Skin epidermis (tissue), 12 donors: ENCODE data around the gene TSPAN16.
"Not testable (repeated sequence)": the region's sequence is repeated elsewhere in the genome, so short reads cannot be mapped to it uniquely, and the experiment has no call there.

Source experiments
- H3K27ac ChIP-seq, 21 experiments: fragments of 200-600 bp; sonication (generic) in 11 of 21; one replicate each; pipeline ENCODE4 v1.5.0; 2020; ENCODE audit warnings: mild to moderate bottlenecking in 3 of 21, inconsistent platforms in 2 of 21, moderate library complexity in 2 of 21
- H3K4me3 ChIP-seq, 7 experiments: fragments of 200-600 bp; sonication (generic) in 2 of 7; one replicate each; pipeline ENCODE4 v1.5.0; 2020; ENCODE audit warnings: inconsistent platforms in 2 of 7, mild to moderate bottlenecking in 2 of 7, moderate library complexity in 1 of 7

TSPAN16 gene

GRCh38 chr19:11296264-11296663, 304 bp downstream of the TSPAN16 start:
- H3K27ac ChIP-seq, result peak overlapping the region in 6 of 21 experiments; percentile 2 to 21 (median 12)
- H3K4me3 ChIP-seq, result no peak overlapping the region

GRCh38 chr19:11299946-11300810, 4.2 kb downstream of the TSPAN16 start:
- Histone ChIP-seq H3K27ac (no peak overlapping the region), H3K4me3 (no peak overlapping the region)

- Histone ChIP-seq H3K27ac (no peak overlapping the region), H3K4me3 (no peak overlapping the region)
These were observed 4.8 kb downstream of the TSPAN16 start for GRCh38 chr19:11300811-11301120.

- Histone ChIP-seq H3K4me3 (no peak overlapping the region), H3K27ac (no peak overlapping the region)
These were observed 9.0 kb downstream of the TSPAN16 start for GRCh38 chr19:11304936-11305335.

GRCh38 chr19:11306337-11306736, 10.4 kb downstream of the TSPAN16 start:
- no peak overlapping the region for H3K4me3 ChIP-seq
- no peak overlapping the region for H3K27ac ChIP-seq

GRCh38 chr19:11320278-11320995, 24.5 kb downstream of the TSPAN16 start:
- H3K27ac ChIP-seq, result peak overlapping the region in 1 of 21 experiments; percentile 6

GRCh38 chr19:11321191-11322126, 25.5 kb downstream of the TSPAN16 start:
- peak overlapping the region in 3 of 21 experiments; percentile 6 to 75 (median 72) for H3K27ac ChIP-seq
- H3K4me3 ChIP-seq, result no peak overlapping the region

More at GRCh38 chr19:11320278-11320995, 24.5 kb downstream of the TSPAN16 start:
- H3K4me3 ChIP-seq, result not testable (repeated sequence)

- Histone ChIP-seq H3K4me3 (no peak overlapping the region), H3K27ac (peak overlapping the region in 3 of 21 experiments; percentile 37 to 86 (median 75))
These were observed 26.5 kb downstream of the TSPAN16 start for GRCh38 chr19:11322269-11323024.

- Histone ChIP-seq H3K27ac (peak overlapping the region in 19 of 21 experiments; percentile 3 to 86 (median 62)), H3K4me3 (no peak overlapping the region)
These were observed 27.7 kb downstream of the TSPAN16 start for GRCh38 chr19:11323601-11324078.

GRCh38 chr19:11324079-11324661, 28.2 kb downstream of the TSPAN16 start:
- Histone ChIP-seq H3K27ac (peak overlapping the region in 20 of 21 experiments; percentile 3 to 86 (median 61)), H3K4me3 (no peak overlapping the region)

- H3K27ac ChIP-seq, result peak overlapping the region in 20 of 21 experiments; percentile 3 to 86 (median 59)
- no peak overlapping the region for H3K4me3 ChIP-seq
These were observed 28.9 kb downstream of the TSPAN16 start for GRCh38 chr19:11324748-11325389.

- H3K27ac ChIP-seq, result peak overlapping the region in 5 of 21 experiments; percentile 65 to 86 (median 75)
- no peak overlapping the region for H3K4me3 ChIP-seq
These were observed 29.6 kb downstream of the TSPAN16 start for GRCh38 chr19:11325544-11325943.

GRCh38 chr19:11330127-11330526, 34.2 kb downstream of the TSPAN16 start:
- Histone ChIP-seq H3K4me3 (no peak overlapping the region), H3K27ac (no peak overlapping the region)

GRCh38 chr19:11331502-11331901, 35.5 kb downstream of the TSPAN16 start:
- no peak overlapping the region for H3K27ac ChIP-seq
- no peak overlapping the region for H3K4me3 ChIP-seq

GRCh38 chr19:11332822-11333221, 36.9 kb downstream of the TSPAN16 start:
- no peak overlapping the region for H3K4me3 ChIP-seq
- H3K27ac ChIP-seq, result no peak overlapping the region

- H3K27ac ChIP-seq, H3K4me3 ChIP-seq: not testable (repeated sequence)
These were observed 37.9 kb downstream of the TSPAN16 start for GRCh38 chr19:11333838-11334237.

- H3K4me3 ChIP-seq, result no peak overlapping the region
- H3K27ac ChIP-seq, result no peak overlapping the region
These were observed 39.6 kb downstream of the TSPAN16 start for GRCh38 chr19:11335449-11336146.
